ENCODE results near the gene SNAPC5. TPM values are rescaled to one million over a fixed set of nuclear protein-coding genes. Genes with fewer than 3 reads are reported as not detected.
A peak's percentile ranks its signal among the peaks of the same experiment; 100 is the strongest.

The SNAPC5 gene, protein sequence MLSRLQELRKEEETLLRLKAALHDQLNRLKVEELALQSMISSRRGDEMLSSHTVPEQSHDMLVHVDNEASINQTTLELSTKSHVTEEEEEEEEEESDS
- total RNA-seq (10 to 100 TPM; 18.9 to 19.3 TPM), polyA plus RNA-seq (10 to 100 TPM; 25.0 to 60.1 TPM)
- long read RNA-seq, donor 1, transcript SNAPC5-202 (3 exons, 1,002 nt), result major isoform, 20 of 26 reads
- long read RNA-seq, donor 1, partial matches to known transcripts, result 0 of 26 reads
- long read RNA-seq, donor 1, other reads (novel, unspliced or antisense), result 3 of 26 reads
- long read RNA-seq, donor 2, partial matches to known transcripts, result 1 of 9 reads
- long read RNA-seq, donor 2, other reads (novel, unspliced or antisense), result 0 of 9 reads

DNA sequence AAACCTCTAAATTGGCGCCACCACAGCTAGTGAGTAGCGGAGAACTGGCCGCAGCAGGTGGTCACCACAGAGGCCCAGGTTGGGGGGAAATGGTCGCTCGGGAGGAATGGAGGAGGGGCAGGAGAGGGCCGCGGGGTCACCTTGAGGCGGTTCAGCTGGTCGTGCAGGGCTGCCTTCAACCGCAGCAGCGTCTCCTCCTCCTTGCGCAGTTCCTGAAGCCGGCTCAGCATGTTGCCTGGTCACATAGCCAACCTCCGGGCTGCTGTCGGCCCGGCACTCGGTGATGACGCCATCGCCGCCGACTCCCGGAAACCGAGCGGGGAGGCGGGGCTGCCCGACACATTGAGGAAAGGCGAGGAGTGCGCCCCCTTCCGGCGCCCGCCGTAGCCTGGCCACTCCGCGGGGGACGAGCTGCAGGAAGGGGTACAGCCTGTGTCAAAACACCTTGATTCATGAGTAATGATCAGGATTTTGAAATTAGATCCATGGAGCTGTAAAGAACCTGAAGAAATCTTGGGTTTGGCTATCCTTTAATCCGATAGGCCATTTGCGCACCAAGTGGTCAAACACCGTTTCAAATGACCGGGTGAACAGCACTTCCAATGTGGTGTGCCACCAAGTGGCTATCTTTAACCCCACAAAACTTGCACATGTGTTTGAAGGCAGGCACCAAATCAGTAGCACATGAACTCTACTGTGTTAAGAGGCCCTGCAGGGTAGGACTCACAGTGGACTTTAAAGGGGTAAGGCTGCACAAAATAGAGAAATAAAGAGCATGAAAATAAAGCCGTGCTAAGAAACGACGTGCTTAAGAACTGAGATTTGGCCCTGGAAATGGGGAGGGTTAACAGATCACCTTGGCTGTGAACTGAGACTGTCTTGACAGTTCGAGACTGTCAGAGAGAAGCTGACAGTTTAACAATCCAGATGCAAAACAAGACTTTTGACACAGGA is at the start of gene SNAPC5:
TSS of gene SNAPC5 (minus strand) at position 261 of the 954 bp plus-strand sequence. CDS start at position 230, 31 bp downstream.
- Histone ChIP-seq H3K36me3 (ENCODE audit: control insufficient read depth in 1 of 2, insufficient read depth in 2 of 2, low read length in 1 of 2) (peaks cover 3 to 4% of the 10 kb centered on the region in 2 donors), H3K9me3 (ENCODE audit: control insufficient read depth, low read length) (no peaks in the 10 kb centered on the region), H3K4me1 (ENCODE audit: control insufficient read depth in 1 of 2, insufficient read depth in 2 of 2, low read length in 2 of 2) (no peaks in the 10 kb centered on the region), H3K4me3 (ENCODE audit: low read length in 2 of 2) (peak within 1 kb of the TSS; percentile 76 to 79), H3K27ac (ENCODE audit: low read depth in 1 of 2, low read length in 2 of 2) (peak within 1 kb of the TSS; percentile 52 to 67), H3K27me3 (ENCODE audit: control insufficient read depth in 1 of 2, insufficient read depth in 2 of 2, low read length in 1 of 2) (no peaks in the 10 kb centered on the region)
- ATAC-seq (ENCODE audit: low FRiP score), result peak; percentile 99
- WGBS, 2 donors, result 6% methylated on average over 43 of the region's 43 CpGs
- intact Hi-C loops (cut with DNase I), result loop anchor here (2.0 to 5.0 kb wide), 2 partner anchors 110 to 111 kb away; partner anchors contain the start of gene MAP2K1 (in 2 of the 2)
- peak; percentile 98 to 99 for DNase-seq

DNA sequence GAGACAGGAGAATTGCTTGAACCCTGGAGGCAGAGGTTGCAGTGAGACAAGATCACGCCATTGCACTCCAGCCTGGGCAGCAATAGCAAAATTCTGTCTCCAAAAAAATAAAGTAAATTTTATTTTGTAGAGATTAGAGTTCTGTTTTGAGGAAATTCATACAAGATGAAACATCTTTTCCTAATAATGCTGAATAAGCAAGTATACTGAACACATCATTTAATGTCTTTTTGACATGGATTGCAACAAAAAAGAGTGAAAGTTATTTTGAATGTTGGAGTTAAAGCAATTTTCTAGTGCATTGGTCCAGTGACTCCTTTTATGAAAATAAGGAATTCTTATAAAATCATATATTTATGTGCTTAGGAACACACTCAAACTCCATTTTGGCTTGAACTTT is 47.7 kb upstream of the SNAPC5 start:
- Histone ChIP-seq H3K27ac (ENCODE audit: low read depth in 1 of 2, low read length in 2 of 2) (no peak overlapping the region), H3K36me3 (ENCODE audit: control insufficient read depth in 1 of 2, insufficient read depth in 2 of 2, low read length in 1 of 2) (peaks cover 0 to 2% of the 10 kb centered on the region in 2 donors), H3K9me3 (ENCODE audit: control insufficient read depth, low read length) (no peaks in the 10 kb centered on the region), H3K27me3 (ENCODE audit: control insufficient read depth in 1 of 2, insufficient read depth in 2 of 2, low read length in 1 of 2) (no peaks in the 10 kb centered on the region), H3K4me1 (ENCODE audit: control insufficient read depth in 1 of 2, insufficient read depth in 2 of 2, low read length in 2 of 2) (no peaks in the 10 kb centered on the region), H3K4me3 (ENCODE audit: low read length in 2 of 2) (no peak overlapping the region)
- no peak for DNase-seq
- 98 to 100% methylated on average over 1 of the region's 1 CpG for WGBS, 2 donors
- no peak for ATAC-seq (ENCODE audit: low FRiP score)
- intact Hi-C loops (cut with DNase I), result no loop called here

DNA sequence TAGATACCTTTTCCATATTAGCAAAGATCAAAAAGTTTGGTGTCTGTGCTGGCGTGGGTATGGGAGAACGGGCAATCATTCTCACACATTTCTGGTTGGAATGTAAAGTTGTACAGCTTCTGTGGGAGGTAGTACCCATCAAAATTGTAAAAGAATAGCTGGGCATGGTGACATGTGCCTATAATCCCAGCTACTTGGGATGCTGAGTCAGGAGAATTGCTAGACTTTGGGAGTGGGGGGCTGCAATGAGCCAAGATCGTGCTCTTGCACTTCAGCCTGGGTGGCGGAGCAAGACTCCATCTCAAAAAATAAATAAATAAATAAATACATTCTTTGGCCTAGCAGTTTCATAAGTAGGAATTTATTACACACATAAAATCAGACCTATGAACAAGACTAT is 45.3 kb upstream of the SNAPC5 start:
- H3K36me3 ChIP-seq (ENCODE audit: control insufficient read depth in 1 of 2, insufficient read depth in 2 of 2, low read length in 1 of 2), result peaks cover 0 to 2% of the 10 kb centered on the region in 2 donors

DNA sequence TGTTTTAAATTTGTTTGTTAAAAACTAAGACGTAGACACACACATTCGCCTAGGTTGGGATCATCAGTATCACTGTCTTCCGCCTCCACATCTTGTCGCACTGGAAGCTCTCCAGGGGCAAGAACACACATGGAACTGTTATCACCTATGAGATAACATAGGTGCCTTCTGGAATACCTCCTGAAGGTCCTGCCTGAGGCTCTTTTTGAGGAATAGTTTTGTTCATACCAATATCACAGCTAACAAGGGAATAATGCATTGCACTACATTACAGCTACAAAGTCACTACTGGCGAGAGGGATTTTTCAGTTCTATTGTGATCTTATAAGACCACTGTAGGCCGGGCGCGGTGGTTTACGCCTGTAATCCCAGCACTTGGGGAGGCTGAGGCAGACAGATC is 37.5 kb upstream of the SNAPC5 start:
- Histone ChIP-seq H3K4me3 (ENCODE audit: low read length in 2 of 2) (no peak overlapping the region), H3K9me3 (ENCODE audit: control insufficient read depth, low read length) (no peaks in the 10 kb centered on the region), H3K27me3 (ENCODE audit: control insufficient read depth in 1 of 2, insufficient read depth in 2 of 2, low read length in 1 of 2) (no peaks in the 10 kb centered on the region), H3K4me1 (ENCODE audit: control insufficient read depth in 1 of 2, insufficient read depth in 2 of 2, low read length in 2 of 2) (no peaks in the 10 kb centered on the region), H3K36me3 (ENCODE audit: control insufficient read depth in 1 of 2, insufficient read depth in 2 of 2, low read length in 1 of 2) (peaks cover 0 to 1% of the 10 kb centered on the region in 2 donors), H3K27ac (ENCODE audit: low read depth in 1 of 2, low read length in 2 of 2) (no peak overlapping the region)
- ATAC-seq (ENCODE audit: low FRiP score) (no peak), DNase-seq (no peak)
- intact Hi-C loops (cut with DNase I), result no loop called here
- 87 to 93% methylated on average over 9 of the region's 9 CpGs for WGBS, 2 donors

More for the DNA sequence above, 45.3 kb upstream of the SNAPC5 start:
- no peaks in the 10 kb centered on the region for H3K9me3 ChIP-seq (ENCODE audit: control insufficient read depth, low read length)
- H3K4me1 ChIP-seq (ENCODE audit: control insufficient read depth in 1 of 2, insufficient read depth in 2 of 2, low read length in 2 of 2), result no peaks in the 10 kb centered on the region
- 99% methylated on average over 4 of the region's 4 CpGs for WGBS, 2 donors
- ATAC-seq (ENCODE audit: low FRiP score), result no peak
- no peaks in the 10 kb centered on the region for H3K27me3 ChIP-seq (ENCODE audit: control insufficient read depth in 1 of 2, insufficient read depth in 2 of 2, low read length in 1 of 2)
- intact Hi-C loops (cut with DNase I), result no loop called here
- no peak for DNase-seq
- H3K4me3 ChIP-seq (ENCODE audit: low read length in 2 of 2), result no peak overlapping the region
- H3K27ac ChIP-seq (ENCODE audit: low read depth in 1 of 2, low read length in 2 of 2), result no peak overlapping the region

DNA sequence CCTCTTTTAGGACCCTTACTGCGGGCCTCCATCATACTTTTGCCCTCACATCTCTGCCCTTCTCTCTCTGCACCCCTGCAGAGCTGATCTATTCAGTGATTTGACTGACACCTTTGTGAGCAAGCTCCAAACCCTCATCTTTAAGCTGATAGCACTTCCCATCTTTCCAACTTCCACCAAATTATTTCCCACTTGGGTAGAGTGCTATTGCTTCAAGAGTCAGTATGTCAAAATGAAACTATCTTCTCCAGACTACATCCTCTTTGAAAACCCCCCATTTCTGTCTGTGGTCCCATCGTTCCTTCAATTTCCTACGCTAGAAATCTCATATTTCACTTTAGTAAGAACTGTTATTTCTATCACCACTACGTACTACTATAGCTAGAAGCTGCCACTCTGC is 27.3 kb upstream of the SNAPC5 start:
- Histone ChIP-seq H3K4me3 (ENCODE audit: low read length in 2 of 2) (no peak overlapping the region), H3K9me3 (ENCODE audit: control insufficient read depth, low read length) (no peaks in the 10 kb centered on the region), H3K27ac (ENCODE audit: low read depth in 1 of 2, low read length in 2 of 2) (no peak overlapping the region), H3K36me3 (ENCODE audit: control insufficient read depth in 1 of 2, insufficient read depth in 2 of 2, low read length in 1 of 2) (peaks cover 0 to 6% of the 10 kb centered on the region in 2 donors), H3K4me1 (ENCODE audit: control insufficient read depth in 1 of 2, insufficient read depth in 2 of 2, low read length in 2 of 2) (no peaks in the 10 kb centered on the region), H3K27me3 (ENCODE audit: control insufficient read depth in 1 of 2, insufficient read depth in 2 of 2, low read length in 1 of 2) (no peaks in the 10 kb centered on the region)
- intact Hi-C loops (cut with DNase I), result no loop called here
- WGBS, 2 donors, result 94% methylated on average over 4 of the region's 4 CpGs
- DNase-seq (no peak), ATAC-seq (ENCODE audit: low FRiP score) (no peak)

DNA sequence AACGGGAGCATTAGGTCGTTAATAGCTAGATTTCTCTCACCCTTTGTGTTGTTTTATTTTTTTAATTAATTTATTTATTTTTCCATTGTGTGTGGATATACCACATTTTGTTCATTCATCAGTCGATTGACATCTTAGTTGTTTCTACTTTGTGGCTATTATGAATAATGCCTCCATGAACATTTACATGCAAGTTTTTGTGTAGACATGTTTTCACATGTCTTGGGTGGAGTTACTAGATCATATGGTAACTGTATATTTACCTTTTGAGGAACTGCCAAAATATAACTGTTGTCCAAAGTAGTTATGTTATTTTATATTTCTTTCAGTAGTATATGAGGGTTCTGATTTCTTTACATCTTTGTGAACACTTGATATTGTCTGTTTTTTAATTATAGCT is 26.4 kb upstream of the SNAPC5 start:
- DNase-seq, result no peak
- ATAC-seq (ENCODE audit: low FRiP score), result no peak
- Histone ChIP-seq H3K27ac (ENCODE audit: low read depth in 1 of 2, low read length in 2 of 2) (no peak overlapping the region), H3K4me3 (ENCODE audit: low read length in 2 of 2) (no peak overlapping the region), H3K36me3 (ENCODE audit: control insufficient read depth in 1 of 2, insufficient read depth in 2 of 2, low read length in 1 of 2) (peaks cover 0 to 4% of the 10 kb centered on the region in 2 donors), H3K9me3 (ENCODE audit: control insufficient read depth, low read length) (no peaks in the 10 kb centered on the region), H3K4me1 (ENCODE audit: control insufficient read depth in 1 of 2, insufficient read depth in 2 of 2, low read length in 2 of 2) (no peaks in the 10 kb centered on the region), H3K27me3 (ENCODE audit: control insufficient read depth in 1 of 2, insufficient read depth in 2 of 2, low read length in 1 of 2) (no peaks in the 10 kb centered on the region)
- intact Hi-C loops (cut with DNase I), result no loop called here
- 95 to 96% methylated on average over 3 of the region's 3 CpGs for WGBS, 2 donors

DNA sequence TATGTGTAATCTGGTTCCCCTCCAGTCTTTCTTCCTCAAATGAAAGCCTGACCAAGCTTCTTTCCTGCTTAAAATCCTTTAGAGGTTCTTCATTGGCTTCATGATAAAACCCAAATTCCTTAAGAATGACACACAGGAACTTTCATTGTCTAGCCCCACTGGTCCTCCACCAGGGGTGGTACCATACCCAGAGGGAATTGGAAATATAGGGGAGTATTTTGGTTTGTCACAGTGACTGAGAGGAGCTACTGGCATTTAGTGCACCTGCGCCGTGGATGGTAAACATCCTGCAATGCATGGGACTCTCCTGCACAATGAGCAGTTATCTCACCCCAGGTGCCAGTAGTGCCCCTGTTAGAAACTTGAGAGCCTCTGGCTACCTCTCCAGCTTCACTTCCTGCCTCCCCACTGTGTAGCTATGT is 18.4 kb upstream of the SNAPC5 start:
- DNase-seq (no peak), ATAC-seq (ENCODE audit: low FRiP score) (no peak)
- intact Hi-C loops (cut with DNase I), result no loop called here
- Histone ChIP-seq H3K36me3 (ENCODE audit: control insufficient read depth in 1 of 2, insufficient read depth in 2 of 2, low read length in 1 of 2) (no peaks in the 10 kb centered on the region), H3K27ac (ENCODE audit: low read depth in 1 of 2, low read length in 2 of 2) (no peak overlapping the region), H3K4me3 (ENCODE audit: low read length in 2 of 2) (no peak overlapping the region), H3K27me3 (ENCODE audit: control insufficient read depth in 1 of 2, insufficient read depth in 2 of 2, low read length in 1 of 2) (no peaks in the 10 kb centered on the region), H3K9me3 (ENCODE audit: control insufficient read depth, low read length) (no peaks in the 10 kb centered on the region), H3K4me1 (ENCODE audit: control insufficient read depth in 1 of 2, insufficient read depth in 2 of 2, low read length in 2 of 2) (no peaks in the 10 kb centered on the region)
- 96 to 100% methylated on average over 2 of the region's 2 CpGs for WGBS, 2 donors

DNA sequence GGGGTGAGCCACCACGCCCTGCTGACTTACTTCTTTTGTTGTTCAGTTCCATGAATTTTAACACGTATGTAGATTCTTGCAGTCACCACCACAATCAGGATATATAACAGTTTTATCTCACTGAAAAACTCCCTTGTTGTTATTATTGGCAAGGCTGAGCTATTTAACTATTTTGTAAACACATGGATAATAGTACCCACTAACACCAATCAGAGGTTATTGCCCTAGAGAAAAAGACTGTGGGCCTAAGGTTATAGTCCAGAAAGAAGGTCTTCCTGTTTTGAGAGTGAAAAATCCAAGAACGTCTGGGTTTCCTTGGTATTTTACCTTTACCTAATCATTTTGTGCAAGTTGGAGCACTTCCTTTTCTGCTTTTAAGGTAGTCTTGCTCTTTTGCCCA is 17.0 kb upstream of the SNAPC5 start:
- H3K4me3 ChIP-seq (ENCODE audit: low read length in 2 of 2), result no peak overlapping the region
- DNase-seq (no peak), ATAC-seq (ENCODE audit: low FRiP score) (no peak)
- H3K36me3 ChIP-seq (ENCODE audit: control insufficient read depth in 1 of 2, insufficient read depth in 2 of 2, low read length in 1 of 2), result no peaks in the 10 kb centered on the region
- 74 to 78% methylated on average over 3 of the region's 3 CpGs for WGBS, 2 donors
- H3K27ac ChIP-seq (ENCODE audit: low read depth in 1 of 2, low read length in 2 of 2), result no peak overlapping the region
- H3K4me1 ChIP-seq (ENCODE audit: control insufficient read depth in 1 of 2, insufficient read depth in 2 of 2, low read length in 2 of 2), result no peaks in the 10 kb centered on the region
- intact Hi-C loops (cut with DNase I), result no loop called here
- H3K27me3 ChIP-seq (ENCODE audit: control insufficient read depth in 1 of 2, insufficient read depth in 2 of 2, low read length in 1 of 2), result no peaks in the 10 kb centered on the region
- no peaks in the 10 kb centered on the region for H3K9me3 ChIP-seq (ENCODE audit: control insufficient read depth, low read length)
